Liver (tissue), 9 donors: ENCODE data around the gene MAN1C1. TPM values are rescaled to one million over a fixed set of nuclear protein-coding genes. Genes with fewer than 3 reads are reported as not detected.

Experiments
- DNase-seq: peaks from one replicate; pipeline ENCODE4 v3.0.0-alpha.2; 2017; ENCODE audit warnings: low spot score
- H3K27ac ChIP-seq, 2 donors: one replicate each; pipeline ENCODE4 v1.7.0; 2013; ENCODE audit warnings: inconsistent platforms in 2 of 2, low read length in 2 of 2, control low read depth in 1 of 2, low read depth in 1 of 2, mild to moderate bottlenecking in 1 of 2
- H3K27me3 ChIP-seq, 4 donors: one replicate each; pipeline versions ENCODE4 v1.6.1 to v1.7.0; 2013; ENCODE audit warnings: low read length in 3 of 4, inconsistent platforms in 1 of 4, mild to moderate bottlenecking in 1 of 4, moderate library complexity in 1 of 4; ENCODE audit not compliant: control insufficient read depth in 4 of 4, insufficient read depth in 4 of 4
- H3K36me3 ChIP-seq, 4 donors: one replicate each; pipeline versions ENCODE4 v1.6.1 to v1.7.0; 2013; ENCODE audit warnings: low read length in 3 of 4, mild to moderate bottlenecking in 3 of 4, low read depth in 1 of 4, moderate library complexity in 1 of 4; ENCODE audit not compliant: control insufficient read depth in 4 of 4, insufficient read depth in 3 of 4
- H3K4me1 ChIP-seq, 4 donors: one replicate each; pipeline versions ENCODE4 v1.6.1 to v1.7.0; 2013; ENCODE audit warnings: low read length in 3 of 4, mild to moderate bottlenecking in 3 of 4, moderate library complexity in 1 of 4; ENCODE audit not compliant: control insufficient read depth in 4 of 4, insufficient read depth in 4 of 4
- H3K4me3 ChIP-seq, 3 donors: one replicate each; pipeline versions ENCODE4 v1.6.1 to v1.7.0; 2013; ENCODE audit warnings: low read length in 3 of 3, control low read depth in 1 of 3, low read depth in 1 of 3, mild to moderate bottlenecking in 1 of 3
- H3K9ac ChIP-seq, 2 donors: one replicate each; pipeline ENCODE4 v1.7.0; 2013; ENCODE audit warnings: low read length in 2 of 2, mild to moderate bottlenecking in 2 of 2, moderate library complexity in 2 of 2, control low read depth in 1 of 2, low read depth in 1 of 2
- H3K9me3 ChIP-seq, 4 donors: one replicate each; pipeline versions ENCODE4 v1.6.1 to v1.7.0; 2013; ENCODE audit warnings: low read length in 3 of 4; ENCODE audit not compliant: control insufficient read depth in 4 of 4
- ATF3 ChIP-seq: IDR thresholded peaks from 2 replicates; pipeline ENCODE4 v1.6.1; 2016; ENCODE audit warnings: antibody characterized with exemption
- EGR1 ChIP-seq, 2 donors: IDR thresholded peaks; 2 replicates each; pipeline ENCODE4 v1.6.1; 2016 to 2018; ENCODE audit warnings: antibody characterized with exemption in 2 of 2, low read depth in 2 of 2
- FOXA1 ChIP-seq: IDR thresholded peaks from 2 replicates; pipeline ENCODE4 v1.6.1; 2016; ENCODE audit warnings: antibody characterized with exemption
- FOXA2 ChIP-seq: IDR thresholded peaks from 2 replicates; pipeline ENCODE4 v1.6.1; 2016; ENCODE audit warnings: antibody characterized with exemption
- GABPA ChIP-seq, 2 donors: IDR thresholded peaks in 1 of 2; conservative IDR thresholded peaks in 1 of 2; 2 replicates each; pipeline ENCODE4 v1.6.1; 2016; ENCODE audit warnings: antibody characterized with exemption in 2 of 2, mild to moderate bottlenecking in 1 of 2, moderate library complexity in 1 of 2
- HNF4A ChIP-seq, 2 donors: conservative IDR thresholded peaks; 2 replicates each; pipeline ENCODE4 v1.6.1; 2016; ENCODE audit warnings: antibody characterized with exemption in 2 of 2, mild to moderate bottlenecking in 2 of 2
- HNF4G ChIP-seq: IDR thresholded peaks from 2 replicates; pipeline ENCODE4 v1.6.1; 2016; ENCODE audit warnings: antibody characterized with exemption
- JUND ChIP-seq, 2 donors: IDR thresholded peaks; 2 replicates each; pipeline ENCODE4 v1.6.1; 2016; ENCODE audit warnings: antibody characterized with exemption in 2 of 2
- MAX ChIP-seq: IDR thresholded peaks from 2 replicates; pipeline ENCODE4 v1.6.1; 2016; ENCODE audit warnings: antibody characterized with exemption
- NR2F2 ChIP-seq: IDR thresholded peaks from 2 replicates; pipeline ENCODE4 v1.6.1; 2016; ENCODE audit warnings: antibody characterized with exemption
- RAD21 ChIP-seq, 2 donors: IDR thresholded peaks; 2 replicates each; pipeline ENCODE4 v1.6.1; 2016; ENCODE audit warnings: antibody characterized with exemption in 2 of 2, mild to moderate bottlenecking in 2 of 2
- RXRA ChIP-seq, 2 donors: IDR thresholded peaks; 2 replicates each; pipeline ENCODE4 v1.6.1; 2017 to 2018; ENCODE audit warnings: antibody characterized with exemption in 2 of 2, mild to moderate bottlenecking in 1 of 2
- SP1 ChIP-seq: IDR thresholded peaks from 2 replicates; pipeline ENCODE4 v1.6.1; 2018; ENCODE audit warnings: antibody characterized with exemption, mild to moderate bottlenecking
- TAF1 ChIP-seq: conservative IDR thresholded peaks from 2 replicates; pipeline ENCODE4 v1.6.1; 2016; ENCODE audit warnings: antibody characterized with exemption, mild to moderate bottlenecking
- YY1 ChIP-seq: IDR thresholded peaks from 2 replicates; pipeline ENCODE4 v1.6.1; 2016; ENCODE audit warnings: antibody characterized with exemption, mild to moderate bottlenecking
- WGBS: extraction: QIAGEN DNeasy Blood & Tissue Kit; methylation state at CpG from one replicate; pipeline ENCODE4 v1.1.7; 2013; 5-methylcytosine and 5-hydroxymethylcytosine counted together
- polyA plus RNA-seq, 2 donors: library from polyadenylated mRNA; stranded (reverse) in 1 of 2; unstranded in 1 of 2; fragments of 200-250 nt in 1 of 2; fragments of >200 nt in 1 of 2; fragmentation: Nextera tagmentation in 1 of 2; extraction: Ambion mirVana in 1 of 2; gene quantifications; one replicate each; pipeline versions ENCODE4 v1.2.1 to v1.2.3, GENCODE V29; 2013 to 2015
- total RNA-seq, 2 donors: library from RNA; depleted of rRNA; stranded (reverse); fragments of >200 nt; gene quantifications; one replicate each; pipeline ENCODE4 v1.2.3, GENCODE V29; 2014
- TF ChIP-seq, protein P1 (sequence below): IDR thresholded peaks from 2 replicates; pipeline ENCODE4 v1.6.1; 2016; ENCODE audit warnings: antibody characterized with exemption
- TF ChIP-seq, protein P2 (sequence below): IDR thresholded peaks from 2 replicates; pipeline ENCODE4 v1.6.1; 2016; ENCODE audit warnings: antibody characterized with exemption, mild to moderate bottlenecking
- TF ChIP-seq, protein P3 (sequence below): fragments of 150-350 bp; IDR thresholded peaks from 2 replicates; pipeline ENCODE4 v1.5.1; 2017; ENCODE audit warnings: improper control_type of control experiment, low read depth, low read length; ENCODE audit not compliant: missing input control
- donor health status: healthy.
- donor health status: healthy.
- donor health status: healthy.
- donor health status: healthy.
- donor health status: healthy.

Gene MAN1C1
- total and polyA plus RNA-seq, 4 donors = 6.3 to 16.0 (median 8.1) TPM

- WGBS = 92% methylated on average over 19 of the region's 19 CpGs
- no peak overlapping the region for H3K9ac ChIP-seq
- H3K36me3 ChIP-seq = no peaks in the 10 kb centered on the region
- no peaks in the 10 kb centered on the region for H3K27me3 ChIP-seq
- H3K4me3 ChIP-seq = no peak overlapping the region
- H3K4me1 ChIP-seq = peaks cover 0 to 2% (median under 1%) of the 10 kb centered on the region in 4 donors
- H3K9me3 ChIP-seq = no peaks in the 10 kb centered on the region
- H3K27ac ChIP-seq = no peak overlapping the region
- no peak for DNase-seq
- no peak for TF ChIP-seq ATF3
- TF ChIP-seq MAX = no peak
- TF ChIP-seq TAF1 = no peak
- TF ChIP-seq YY1 = no peak
- no peak for TF ChIP-seq HNF4G
- TF ChIP-seq RAD21 (IDR thresholded peaks at IDR 0.05) = no peak
- TF ChIP-seq, protein P1, sequence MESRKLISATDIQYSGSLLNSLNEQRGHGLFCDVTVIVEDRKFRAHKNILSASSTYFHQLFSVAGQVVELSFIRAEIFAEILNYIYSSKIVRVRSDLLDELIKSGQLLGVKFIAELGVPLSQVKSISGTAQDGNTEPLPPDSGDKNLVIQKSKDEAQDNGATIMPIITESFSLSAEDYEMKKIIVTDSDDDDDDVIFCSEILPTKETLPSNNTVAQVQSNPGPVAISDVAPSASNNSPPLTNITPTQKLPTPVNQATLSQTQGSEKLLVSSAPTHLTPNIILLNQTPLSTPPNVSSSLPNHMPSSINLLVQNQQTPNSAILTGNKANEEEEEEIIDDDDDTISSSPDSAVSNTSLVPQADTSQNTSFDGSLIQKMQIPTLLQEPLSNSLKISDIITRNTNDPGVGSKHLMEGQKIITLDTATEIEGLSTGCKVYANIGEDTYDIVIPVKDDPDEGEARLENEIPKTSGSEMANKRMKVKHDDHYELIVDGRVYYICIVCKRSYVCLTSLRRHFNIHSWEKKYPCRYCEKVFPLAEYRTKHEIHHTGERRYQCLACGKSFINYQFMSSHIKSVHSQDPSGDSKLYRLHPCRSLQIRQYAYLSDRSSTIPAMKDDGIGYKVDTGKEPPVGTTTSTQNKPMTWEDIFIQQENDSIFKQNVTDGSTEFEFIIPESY = no peak
- no peak for TF ChIP-seq RXRA (IDR thresholded peaks at IDR 0.05)
- TF ChIP-seq, protein P2, sequence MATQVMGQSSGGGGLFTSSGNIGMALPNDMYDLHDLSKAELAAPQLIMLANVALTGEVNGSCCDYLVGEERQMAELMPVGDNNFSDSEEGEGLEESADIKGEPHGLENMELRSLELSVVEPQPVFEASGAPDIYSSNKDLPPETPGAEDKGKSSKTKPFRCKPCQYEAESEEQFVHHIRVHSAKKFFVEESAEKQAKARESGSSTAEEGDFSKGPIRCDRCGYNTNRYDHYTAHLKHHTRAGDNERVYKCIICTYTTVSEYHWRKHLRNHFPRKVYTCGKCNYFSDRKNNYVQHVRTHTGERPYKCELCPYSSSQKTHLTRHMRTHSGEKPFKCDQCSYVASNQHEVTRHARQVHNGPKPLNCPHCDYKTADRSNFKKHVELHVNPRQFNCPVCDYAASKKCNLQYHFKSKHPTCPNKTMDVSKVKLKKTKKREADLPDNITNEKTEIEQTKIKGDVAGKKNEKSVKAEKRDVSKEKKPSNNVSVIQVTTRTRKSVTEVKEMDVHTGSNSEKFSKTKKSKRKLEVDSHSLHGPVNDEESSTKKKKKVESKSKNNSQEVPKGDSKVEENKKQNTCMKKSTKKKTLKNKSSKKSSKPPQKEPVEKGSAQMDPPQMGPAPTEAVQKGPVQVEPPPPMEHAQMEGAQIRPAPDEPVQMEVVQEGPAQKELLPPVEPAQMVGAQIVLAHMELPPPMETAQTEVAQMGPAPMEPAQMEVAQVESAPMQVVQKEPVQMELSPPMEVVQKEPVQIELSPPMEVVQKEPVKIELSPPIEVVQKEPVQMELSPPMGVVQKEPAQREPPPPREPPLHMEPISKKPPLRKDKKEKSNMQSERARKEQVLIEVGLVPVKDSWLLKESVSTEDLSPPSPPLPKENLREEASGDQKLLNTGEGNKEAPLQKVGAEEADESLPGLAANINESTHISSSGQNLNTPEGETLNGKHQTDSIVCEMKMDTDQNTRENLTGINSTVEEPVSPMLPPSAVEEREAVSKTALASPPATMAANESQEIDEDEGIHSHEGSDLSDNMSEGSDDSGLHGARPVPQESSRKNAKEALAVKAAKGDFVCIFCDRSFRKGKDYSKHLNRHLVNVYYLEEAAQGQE = no peak
- TF ChIP-seq NR2F2 = no peak
- TF ChIP-seq JUND (IDR thresholded peaks at IDR 0.05) = no peak
Observed at GRCh38 chr1:25579292-25580252, 37.0 kb upstream of the MAN1C1 start.

DNA sequence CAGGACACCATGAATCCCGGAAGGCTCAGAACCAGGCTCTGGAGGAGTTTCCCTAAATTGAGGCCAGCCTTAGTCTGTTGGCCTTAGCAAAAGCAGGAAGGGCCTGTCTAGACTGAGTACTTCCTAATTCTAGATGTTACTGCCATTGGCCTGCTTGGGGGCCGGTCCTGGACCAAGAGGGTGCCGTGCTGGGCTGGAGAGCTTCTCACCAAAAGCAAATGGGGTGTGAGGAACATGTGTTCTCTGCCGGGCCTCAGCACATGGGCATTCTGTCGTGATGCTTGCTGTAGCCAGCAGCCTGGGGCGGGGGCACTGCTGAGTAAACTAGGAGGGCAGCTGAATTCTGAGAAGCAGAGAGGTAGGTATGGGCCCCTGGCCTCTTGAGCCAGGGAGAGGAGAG is 35.7 kb upstream of the MAN1C1 start:
- Histone ChIP-seq H3K9ac (no peak overlapping the region), H3K4me3 (no peak overlapping the region), H3K36me3 (no peaks in the 10 kb centered on the region), H3K4me1 (no peaks in the 10 kb centered on the region), H3K27ac (no peak overlapping the region), H3K27me3 (no peaks in the 10 kb centered on the region), H3K9me3 (no peaks in the 10 kb centered on the region)
- WGBS = 82% methylated on average over 6 of the region's 6 CpGs
- TF ChIP-seq SP1 = no peak
- TF ChIP-seq NR2F2 = no peak
- no peak for TF ChIP-seq JUND (IDR thresholded peaks at IDR 0.05)
- no peak for TF ChIP-seq TAF1
- no peak for TF ChIP-seq HNF4A (conservative IDR thresholded peaks at IDR 0.05)
- no peak for TF ChIP-seq ATF3
- no peak for TF ChIP-seq RXRA (IDR thresholded peaks at IDR 0.05)
- TF ChIP-seq, protein P1 = no peak
- TF ChIP-seq, protein P3, sequence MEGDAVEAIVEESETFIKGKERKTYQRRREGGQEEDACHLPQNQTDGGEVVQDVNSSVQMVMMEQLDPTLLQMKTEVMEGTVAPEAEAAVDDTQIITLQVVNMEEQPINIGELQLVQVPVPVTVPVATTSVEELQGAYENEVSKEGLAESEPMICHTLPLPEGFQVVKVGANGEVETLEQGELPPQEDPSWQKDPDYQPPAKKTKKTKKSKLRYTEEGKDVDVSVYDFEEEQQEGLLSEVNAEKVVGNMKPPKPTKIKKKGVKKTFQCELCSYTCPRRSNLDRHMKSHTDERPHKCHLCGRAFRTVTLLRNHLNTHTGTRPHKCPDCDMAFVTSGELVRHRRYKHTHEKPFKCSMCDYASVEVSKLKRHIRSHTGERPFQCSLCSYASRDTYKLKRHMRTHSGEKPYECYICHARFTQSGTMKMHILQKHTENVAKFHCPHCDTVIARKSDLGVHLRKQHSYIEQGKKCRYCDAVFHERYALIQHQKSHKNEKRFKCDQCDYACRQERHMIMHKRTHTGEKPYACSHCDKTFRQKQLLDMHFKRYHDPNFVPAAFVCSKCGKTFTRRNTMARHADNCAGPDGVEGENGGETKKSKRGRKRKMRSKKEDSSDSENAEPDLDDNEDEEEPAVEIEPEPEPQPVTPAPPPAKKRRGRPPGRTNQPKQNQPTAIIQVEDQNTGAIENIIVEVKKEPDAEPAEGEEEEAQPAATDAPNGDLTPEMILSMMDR = no peak
- TF ChIP-seq FOXA2 = no peak
- TF ChIP-seq FOXA1 = no peak
- TF ChIP-seq RAD21 (IDR thresholded peaks at IDR 0.05) = no peak
- no peak for TF ChIP-seq GABPA (IDR thresholded peaks at IDR 0.05 in 1 of 2, conservative IDR thresholded peaks at IDR 0.05 in 1 of 2)
- TF ChIP-seq MAX = no peak
- TF ChIP-seq EGR1 (IDR thresholded peaks at IDR 0.05; ENCODE audit: low read depth in 2 of 2) = no peak
- no peak for DNase-seq
